DOHH2 (cell line): ENCODE measurements around the gene SLC2A9.

Source experiments
- CTCF ChIP-seq: fragments of 200-600 bp; sonication (generic); IDR thresholded peaks from one replicate; pipeline ENCODE4 v1.5.1; 2014; ENCODE audit warnings: antibody characterized with exemption, mild to moderate bottlenecking, low read depth, low read length; ENCODE audit not compliant: poor library complexity, severe bottlenecking
- EZH2phosphoT487 ChIP-seq: fragments of 200-600 bp; sonication (generic); IDR thresholded peaks from 2 replicates; pipeline ENCODE4 v1.6.1; 2017; ENCODE audit warnings: borderline replicate concordance, mild to moderate bottlenecking, antibody characterized with exemption, low read length, moderate library complexity, mixed read lengths

GRCh38 chr4:10003666-10004065, 17.6 kb downstream of the SLC2A9 start:
- TF ChIP-seq CTCF (no peak), EZH2phosphoT487 (no peak)
